Measurements from ENCODE around the gene LDOC1.

Gene LDOC1

DNA sequence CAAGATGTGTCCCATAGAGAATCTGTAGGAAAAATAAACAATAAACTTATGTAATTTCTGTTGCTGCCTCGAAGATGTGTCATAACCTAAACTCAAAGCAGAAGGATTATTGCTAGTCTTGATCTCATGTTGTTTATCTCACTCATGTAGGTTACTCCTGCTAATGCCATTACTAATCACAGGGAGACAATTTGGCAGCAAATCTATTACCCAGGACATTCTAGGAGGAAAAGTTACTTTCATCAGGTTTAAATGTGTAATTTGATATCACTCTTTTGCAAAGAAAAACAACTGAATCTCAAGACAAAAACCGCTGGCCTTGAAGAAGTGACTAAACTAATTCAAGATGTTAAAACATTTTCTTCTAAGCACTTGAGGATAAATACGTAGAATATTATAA is 34.0 kb downstream of the LDOC1 start:
- Histone ChIP-seq H3K4me3 (ENCODE audit: low read length) (no peak overlapping the region), H3K9ac (ENCODE audit: low read length) (no peak overlapping the region), H3K27me3 (ENCODE audit: control insufficient read depth, insufficient read depth, low read length) (no peaks in the 10 kb centered on the region), H3K4me1 (ENCODE audit: control insufficient read depth, insufficient read depth, low read length) (no peaks in the 10 kb centered on the region), H3K27ac (ENCODE audit: low read depth, low read length) (no peak overlapping the region), H3K36me3 (ENCODE audit: control insufficient read depth, insufficient read depth, low read length) (no peaks in the 10 kb centered on the region)

DNA sequence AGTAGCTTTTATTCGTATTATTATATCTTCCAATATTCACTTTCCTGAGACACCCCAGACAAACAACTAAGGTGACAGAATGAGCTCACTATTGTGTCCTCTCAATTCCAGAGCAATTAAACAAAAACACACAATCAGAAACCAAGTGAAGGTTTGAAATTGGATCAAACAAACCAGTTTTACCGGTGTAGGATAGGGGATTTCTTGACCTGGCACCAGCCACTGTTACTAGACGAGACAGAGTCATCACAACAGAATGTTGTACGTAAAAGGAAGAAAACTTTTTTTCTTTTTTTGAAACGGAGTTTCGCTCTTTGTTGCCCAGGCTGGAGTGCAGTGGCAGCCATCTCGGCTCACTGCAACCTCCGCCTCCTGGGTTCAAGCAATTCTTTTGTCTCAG is 43.7 kb downstream of the LDOC1 start:
- H3K27me3 ChIP-seq (ENCODE audit: control insufficient read depth, insufficient read depth, low read length), result no peaks in the 10 kb centered on the region
- no peaks in the 10 kb centered on the region for H3K36me3 ChIP-seq (ENCODE audit: control insufficient read depth, insufficient read depth, low read length)
- H3K27ac ChIP-seq (ENCODE audit: low read depth, low read length), result no peak overlapping the region
- no peak overlapping the region for H3K9ac ChIP-seq (ENCODE audit: low read length)
- H3K4me1 ChIP-seq (ENCODE audit: control insufficient read depth, insufficient read depth, low read length), result no peaks in the 10 kb centered on the region
- H3K4me3 ChIP-seq (ENCODE audit: low read length), result no peak overlapping the region

DNA sequence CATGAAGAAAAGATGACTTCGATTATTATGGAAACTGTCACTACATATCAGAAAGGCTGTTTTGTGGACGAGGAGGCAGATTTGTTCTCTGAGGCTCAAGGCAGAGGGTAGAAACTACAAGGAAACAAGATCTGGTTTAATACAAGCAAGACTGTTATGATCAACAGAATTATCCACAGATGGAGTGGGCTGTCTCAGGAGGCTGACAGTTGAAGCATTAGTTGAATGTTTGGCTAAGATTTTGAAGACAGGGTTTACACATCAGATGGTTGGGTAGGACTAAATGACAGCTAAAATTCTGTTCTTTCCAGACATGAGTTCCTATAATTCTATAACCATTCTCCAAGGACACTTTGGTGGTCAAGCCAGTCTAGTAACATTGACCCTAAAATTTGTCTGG is 49.8 kb downstream of the LDOC1 start:
- Histone ChIP-seq H3K27me3 (ENCODE audit: control insufficient read depth, insufficient read depth, low read length) (no peaks in the 10 kb centered on the region), H3K36me3 (ENCODE audit: control insufficient read depth, insufficient read depth, low read length) (no peaks in the 10 kb centered on the region), H3K4me3 (ENCODE audit: low read length) (no peak overlapping the region), H3K4me1 (ENCODE audit: control insufficient read depth, insufficient read depth, low read length) (no peaks in the 10 kb centered on the region), H3K9ac (ENCODE audit: low read length) (no peak overlapping the region), H3K27ac (ENCODE audit: low read depth, low read length) (no peak overlapping the region)

Data from rectal smooth muscle tissue (tissue), 1 donor.